GM18499 (cell line): ENCODE measurements around the gene TBC1D32.

Source experiments
- ATAC-seq: cut with Tn5 transposase; IDR thresholded peaks from one replicate; pipeline ENCODE4 v1.9.1; 2021; ENCODE audit warnings: moderate number of reproducible peaks; ENCODE audit not compliant: insufficient read depth, unreplicated experiment

Gene TBC1D32

GRCh38 chr6:121032268-121033006, 301.8 kb downstream of the TBC1D32 start:
- ATAC-seq = no peak
